GM23248 (cell line): Measurements from ENCODE around the gene GOSR1. TPM values are rescaled to one million over a fixed set of nuclear protein-coding genes. Genes with fewer than 3 reads are reported as not detected.
A peak's percentile ranks its signal among the peaks of the same experiment; 100 is the strongest.

Experiments
- DNase-seq: peaks from one replicate; pipeline ENCODE4 v3.0.0-alpha.2; 2015
- H2AFZ ChIP-seq: fragments of 200-600 bp; sonication (generic); 2 replicates; pipeline ENCODE4 v1.6.1; 2016; ENCODE audit warnings: antibody characterized with exemption
- H3F3A ChIP-seq: fragments of 200-600 bp; sonication (generic); 2 replicates; pipeline ENCODE4 v1.6.1; 2016; ENCODE audit warnings: mild to moderate bottlenecking, antibody characterized with exemption, mixed run types; ENCODE audit not compliant: insufficient read depth
- H3K27ac ChIP-seq: fragments of 200-600 bp; sonication (generic); 2 replicates; pipeline ENCODE4 v1.5.1; 2016; ENCODE audit warnings: mild to moderate bottlenecking
- H3K27me3 ChIP-seq: fragments of 200-600 bp; sonication (generic); replicated peaks from 2 replicates; pipeline ENCODE4 v1.6.1; 2016; ENCODE audit warnings: mild to moderate bottlenecking; ENCODE audit not compliant: insufficient read depth
- H3K36me3 ChIP-seq: fragments of 200-600 bp; sonication (generic); 2 replicates; pipeline ENCODE4 v1.6.1; 2016; ENCODE audit warnings: low read depth, mild to moderate bottlenecking
- H3K4me1 ChIP-seq: fragments of 200-600 bp; sonication (generic); 2 replicates; pipeline ENCODE4 v1.6.1; 2016; ENCODE audit warnings: mild to moderate bottlenecking; ENCODE audit not compliant: insufficient read depth
- H3K4me2 ChIP-seq: fragments of 200-600 bp; sonication (generic); one replicate; pipeline ENCODE4 v1.6.1; 2016; ENCODE audit warnings: mild to moderate bottlenecking; ENCODE audit not compliant: unreplicated experiment
- H3K4me3 ChIP-seq: fragments of 200-600 bp; sonication (generic); 2 replicates; pipeline ENCODE4 v1.5.1; 2016; ENCODE audit warnings: mild to moderate bottlenecking
- H3K79me2 ChIP-seq: fragments of 200-600 bp; sonication (generic); 2 replicates; pipeline ENCODE4 v1.6.1; 2016; ENCODE audit warnings: mild to moderate bottlenecking; ENCODE audit not compliant: insufficient read depth
- H3K9ac ChIP-seq: fragments of 200-600 bp; sonication (generic); 2 replicates; pipeline ENCODE4 v1.6.1; 2016; ENCODE audit warnings: mild to moderate bottlenecking
- H3K9me2 ChIP-seq: fragments of 200-600 bp; sonication (generic); 2 replicates; pipeline ENCODE4 v1.6.1; 2016; ENCODE audit warnings: mixed run types, mild to moderate bottlenecking, moderate library complexity; ENCODE audit not compliant: insufficient read depth
- H3K9me3 ChIP-seq: fragments of 200-600 bp; sonication (generic); one replicate; pipeline ENCODE4 v1.6.1; 2017; ENCODE audit warnings: low read depth
- H4K20me1 ChIP-seq: fragments of 200-600 bp; sonication (generic); 2 replicates; pipeline ENCODE4 v1.6.0; 2016; ENCODE audit not compliant: insufficient read depth
- EZH2 ChIP-seq: fragments of 200-600 bp; sonication (generic); IDR thresholded peaks from 2 replicates; pipeline ENCODE4 v1.6.1; 2018; ENCODE audit warnings: antibody characterized with exemption, mild to moderate bottlenecking; ENCODE audit not compliant: insufficient read depth, poor library complexity, severe bottlenecking
- EZH2phosphoT487 ChIP-seq: fragments of 200-600 bp; sonication (generic); IDR thresholded peaks from 2 replicates; pipeline ENCODE4 v1.6.1; 2018; ENCODE audit warnings: antibody characterized with exemption, moderate library complexity, mild to moderate bottlenecking, low read depth; ENCODE audit not compliant: insufficient read depth
- WGBS, 2 experiments: methylation state at CpG; one replicate each; pipeline ENCODE4 v1.1.6; 2015 to 2017; ENCODE audit warnings: low lambda C conversion rate in 2 of 2, low coverage in 1 of 2; ENCODE audit errors: missing lambda C conversion rate in 2 of 2; 5-methylcytosine and 5-hydroxymethylcytosine counted together
- in situ Hi-C: fragments of 300-500 bp; cut with MboI; formaldehyde crosslinking; loops from 2 replicates; pipeline ENCODE4 v1.15.0; 2020
- polyA plus RNA-seq: library from polyadenylated mRNA; unstranded; fragments of >200 nt; fragmentation: Nextera tagmentation; extraction: Ambion mirVana; gene quantifications from 2 replicates; pipeline ENCODE4 v1.2.1, GENCODE V29; 2016
- total RNA-seq: library from RNA; depleted of rRNA; stranded (reverse); fragments of >200 nt; shearing (Covaris generic); gene quantifications from 2 replicates; pipeline ENCODE4 v1.2.3, GENCODE V29; 2014

GOSR1 gene
- total and polyA plus RNA-seq, 2 experiments from 2014 or later, result 20.2 to 44.8 TPM

DNA sequence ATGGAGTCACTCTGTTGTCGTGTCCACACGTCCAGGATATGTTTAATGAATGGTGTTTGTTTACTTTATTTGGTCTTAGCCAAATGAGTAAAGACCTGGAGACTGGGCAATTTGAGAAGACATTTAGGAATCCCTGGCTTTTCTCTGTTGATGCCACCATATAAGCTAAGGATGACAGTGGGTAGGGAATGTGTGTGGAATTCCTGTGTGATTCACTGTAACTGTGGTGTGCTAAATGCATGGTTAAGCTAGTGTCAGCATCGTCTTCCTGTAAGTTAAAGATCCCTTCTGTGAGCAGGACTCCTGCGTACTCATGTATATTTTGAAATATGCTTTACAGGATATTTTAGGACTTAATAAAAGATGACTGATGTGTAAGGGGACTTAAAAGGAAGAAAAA is 26.4 kb downstream of the GOSR1 start:
- Histone ChIP-seq H3K9me2 (no peaks in the 10 kb centered on the region), H4K20me1 (no peaks in the 10 kb centered on the region), H3K4me3 (no peak overlapping the region), H3K4me1 (no peaks in the 10 kb centered on the region), H3K79me2 (peaks cover 52% of the 10 kb centered on the region), H3K27ac (no peak overlapping the region), H3K9ac (no peak overlapping the region), H3K36me3 (peaks cover 58% of the 10 kb centered on the region), H3K9me3 (no peaks in the 10 kb centered on the region), H3F3A (no peaks in the 10 kb centered on the region), H3K27me3 (no peaks in the 10 kb centered on the region), H2AFZ (no peak overlapping the region), H3K4me2 (no peak overlapping the region)
- DNase-seq, result peak; percentile 11
- TF ChIP-seq EZH2phosphoT487 (no peak), EZH2 (no peak)
- WGBS, 2 experiments, result 74 to 78% methylated on average over 4 of the region's 4 CpGs
- in situ Hi-C loops, result loop anchor here (25.0 kb wide), 1 partner anchor 209 kb away; no protein-coding TSS in a partner anchor

DNA sequence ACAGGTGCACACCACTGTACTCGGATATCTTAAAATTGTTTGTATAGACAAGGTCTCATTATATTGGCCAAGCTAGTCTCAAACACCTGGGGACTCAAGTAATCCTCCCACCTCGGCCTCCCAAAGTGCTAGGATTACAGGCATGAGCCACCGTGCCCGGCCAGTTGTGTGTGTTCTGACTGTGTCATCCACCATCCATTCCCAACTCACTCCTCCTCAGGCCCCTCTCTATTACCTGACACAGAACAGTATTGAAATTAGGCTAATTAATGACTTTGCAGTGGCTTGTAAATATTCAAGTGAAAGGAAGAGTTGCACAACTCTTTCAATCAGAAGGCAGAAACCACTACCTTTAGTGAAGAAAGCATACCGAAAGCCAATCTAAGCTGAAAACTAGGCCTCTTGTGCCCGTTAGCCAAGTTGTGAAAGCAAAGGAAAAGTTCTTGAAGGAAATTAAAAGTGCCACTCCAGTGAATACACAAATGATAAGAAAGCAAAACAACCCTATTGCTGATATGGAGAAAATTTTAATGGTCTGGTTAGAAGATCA is 28.7 kb downstream of the GOSR1 start:
- Histone ChIP-seq H4K20me1 (no peaks in the 10 kb centered on the region), H3K27ac (no peak overlapping the region), H3K4me2 (no peak overlapping the region), H3K9me2 (no peaks in the 10 kb centered on the region), H3K4me1 (no peaks in the 10 kb centered on the region), H3F3A (0 out of 2 replicates have a peak, but pooled peaks cover 3% of the 10 kb centered on the region), H3K79me2 (peaks cover 50% of the 10 kb centered on the region), H3K9ac (no peak overlapping the region), H3K27me3 (no peaks in the 10 kb centered on the region), H2AFZ (no peak overlapping the region), H3K36me3 (peaks cover 59% of the 10 kb centered on the region), H3K4me3 (no peak overlapping the region), H3K9me3 (no peaks in the 10 kb centered on the region)
- WGBS, 2 experiments, result 95 to 98% methylated on average over 6 of the region's 6 CpGs
- no peak for DNase-seq
- in situ Hi-C loops, result loop anchor here (25.0 kb wide), 1 partner anchor 206 kb away; no protein-coding TSS in a partner anchor
- TF ChIP-seq EZH2phosphoT487 (no peak), EZH2 (no peak)

DNA sequence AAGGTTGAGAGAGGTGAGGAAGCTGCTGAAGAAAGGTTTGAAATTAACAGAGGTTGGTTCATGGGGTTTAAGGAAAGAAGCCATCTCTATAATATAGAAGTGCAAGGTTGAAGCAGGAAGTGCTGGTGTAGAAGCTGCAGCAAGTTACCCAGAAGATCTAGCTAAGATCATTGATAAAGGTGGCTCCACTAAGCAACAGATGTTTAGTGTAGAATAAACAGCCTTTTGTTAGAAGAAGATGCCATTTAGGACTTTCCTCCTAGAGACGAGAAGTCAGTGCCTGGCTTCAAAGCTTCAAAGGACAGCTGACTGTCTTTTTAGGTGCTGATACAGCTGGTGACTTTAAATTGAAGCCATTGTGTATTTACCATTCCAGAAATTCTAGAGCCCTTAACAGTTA is 29.3 kb downstream of the GOSR1 start:
- H3K9me3 ChIP-seq, result no peaks in the 10 kb centered on the region
- no peak overlapping the region for H3K4me2 ChIP-seq
- WGBS, 2 experiments, result 95 to 100% methylated on average over 1 of the region's 1 CpG
- no peaks in the 10 kb centered on the region for H3K27me3 ChIP-seq
- no peaks in the 10 kb centered on the region for H4K20me1 ChIP-seq
- peaks cover 58% of the 10 kb centered on the region for H3K36me3 ChIP-seq
- TF ChIP-seq EZH2phosphoT487, result no peak
- TF ChIP-seq EZH2, result no peak
- no peak overlapping the region for H3K9ac ChIP-seq
- H2AFZ ChIP-seq, result no peak overlapping the region
- in situ Hi-C loops, result loop anchor here (25.0 kb wide), 1 partner anchor 206 kb away; no protein-coding TSS in a partner anchor
- H3K9me2 ChIP-seq, result no peaks in the 10 kb centered on the region
- H3K4me1 ChIP-seq, result no peaks in the 10 kb centered on the region
- no peak overlapping the region for H3K4me3 ChIP-seq
- DNase-seq, result no peak
- no peak overlapping the region for H3K27ac ChIP-seq
- H3F3A ChIP-seq, result peaks cover 7% of the 10 kb centered on the region; the same call in 1 of the 2 replicates
- peaks cover 50% of the 10 kb centered on the region for H3K79me2 ChIP-seq

DNA sequence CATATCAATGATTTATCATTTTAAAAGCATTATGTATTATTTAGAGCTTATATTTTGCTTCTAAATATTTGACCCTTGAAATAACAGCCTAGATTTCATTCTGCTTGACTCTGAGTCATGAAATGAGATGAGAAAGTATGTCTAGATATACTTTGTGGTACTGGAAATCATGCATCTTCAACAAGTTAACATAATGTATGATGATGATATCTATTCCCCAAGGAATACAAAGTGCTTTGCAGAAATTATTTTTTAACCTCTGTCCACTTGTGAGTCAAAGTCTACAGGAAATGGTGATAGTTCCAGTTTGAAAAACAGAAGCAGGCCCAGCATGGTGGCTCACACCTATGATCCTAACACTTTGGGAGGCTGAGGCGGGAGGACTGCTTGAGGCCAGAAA is 36.1 kb downstream of the GOSR1 start:
- H3K4me2 ChIP-seq, result no peak overlapping the region
- H3K79me2 ChIP-seq, result peaks cover 44% of the 10 kb centered on the region
- H3K27ac ChIP-seq, result peak overlapping the region; percentile 19
- no peak overlapping the region for H3K9ac ChIP-seq
- WGBS, 2 experiments, result 84 to 93% methylated on average over 1 of the region's 1 CpG
- H3K4me3 ChIP-seq, result no peak overlapping the region
- H2AFZ ChIP-seq, result no peak overlapping the region
- H3K9me2 ChIP-seq, result no peaks in the 10 kb centered on the region
- H3K27me3 ChIP-seq, result no peaks in the 10 kb centered on the region
- no peaks in the 10 kb centered on the region for H4K20me1 ChIP-seq
- DNase-seq, result peak; percentile 63
- peaks cover 11% of the 10 kb centered on the region for H3K4me1 ChIP-seq
- H3F3A ChIP-seq, result peaks cover 31% of the 10 kb centered on the region
- no peak for TF ChIP-seq EZH2phosphoT487
- no peak for TF ChIP-seq EZH2
- peaks cover 33% of the 10 kb centered on the region; the same call in 1 of the 2 replicates for H3K36me3 ChIP-seq
- in situ Hi-C loops, result loop anchor here (25.0 kb wide), 1 partner anchor 199 kb away; no protein-coding TSS in a partner anchor
- H3K9me3 ChIP-seq, result no peaks in the 10 kb centered on the region
